Activated CD8-positive, alpha-beta memory T cell treated with anti-CD3 and anti-CD28 coated beads, Interleukin-2, amount 50 U/mL, for 4 hours (primary cell): Measurements from ENCODE around the gene PTPRF.
"Not testable (repeated sequence)": the region's sequence is repeated elsewhere in the genome, so short reads cannot be mapped to it uniquely, and the experiment has no call there.

Experiments
- DNase-seq: peaks from one replicate; pipeline ENCODE4 v3.0.0-alpha.2; 2020

PTPRF gene

GRCh38 chr1:43613075-43613942, 82.6 kb downstream of the PTPRF start:
- no peak for DNase-seq

DNA sequence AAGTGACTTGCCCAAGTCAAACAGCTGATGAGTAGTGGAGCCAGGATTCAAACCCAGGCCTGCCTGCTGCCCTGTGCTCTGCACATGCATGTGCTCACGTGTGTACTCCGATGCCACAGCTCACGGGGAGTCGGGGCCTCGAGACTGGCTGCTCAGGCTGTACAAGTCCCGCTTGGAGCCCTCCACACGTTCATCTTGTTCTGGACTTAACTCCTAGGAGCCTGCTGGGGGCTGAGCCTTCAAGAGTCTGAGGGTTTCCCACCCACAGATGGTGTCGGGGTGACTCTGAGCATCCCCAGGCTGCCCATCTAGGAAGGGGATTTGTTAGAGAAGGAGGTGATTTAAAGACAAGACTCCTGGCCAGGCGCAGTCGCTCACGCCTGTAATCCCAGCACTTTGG, 83.5 kb downstream of the PTPRF start:
- DNase-seq = no peak

GRCh38 chr1:43614891-43615290, 84.2 kb downstream of the PTPRF start:
- DNase-seq = no peak

- no peak for DNase-seq
These were observed 85.7 kb downstream of the PTPRF start for GRCh38 chr1:43616383-43616782.

DNA sequence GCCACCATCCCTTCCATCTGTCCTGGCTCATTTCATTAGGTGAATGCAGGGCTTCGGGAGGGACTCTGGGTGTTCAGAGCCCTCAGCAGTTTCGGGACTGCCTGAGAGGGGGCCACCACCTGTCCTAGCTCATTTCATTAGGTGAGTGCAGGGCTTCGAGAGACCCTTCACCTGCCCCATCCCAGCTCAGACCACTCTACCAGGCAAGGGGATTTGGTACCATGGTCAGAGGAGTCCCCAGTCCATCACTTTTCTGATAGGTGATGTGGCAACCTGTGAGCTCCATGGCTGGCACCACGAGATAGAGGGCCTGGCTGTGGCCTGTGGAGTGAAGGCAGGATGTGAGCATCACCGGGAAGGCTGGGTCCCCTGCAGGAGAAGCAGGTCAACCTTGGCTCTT, 86.3 kb downstream of the PTPRF start:
- DNase-seq = no peak

DNA sequence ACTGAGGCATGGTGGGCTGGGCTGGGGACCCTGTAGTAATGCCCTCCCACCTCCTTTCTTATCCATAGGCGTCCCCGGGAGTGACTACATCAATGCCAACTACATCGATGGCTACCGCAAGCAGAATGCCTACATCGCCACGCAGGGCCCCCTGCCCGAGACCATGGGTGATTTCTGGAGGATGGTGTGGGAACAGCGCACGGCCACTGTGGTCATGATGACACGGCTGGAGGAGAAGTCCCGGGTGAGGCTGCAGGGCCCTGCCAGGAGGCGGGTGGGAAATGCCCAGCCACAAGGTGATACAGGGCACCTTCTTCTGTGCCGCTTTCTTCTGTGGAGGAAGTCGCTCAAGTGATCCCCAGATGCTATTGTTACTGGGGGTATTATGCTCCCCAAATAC, 87.0 kb downstream of the PTPRF start:
- DNase-seq = no peak

- no peak for DNase-seq
These were observed 88.0 kb downstream of the PTPRF start for GRCh38 chr1:43618521-43619313.

- DNase-seq = no peak
These were observed 88.7 kb downstream of the PTPRF start for GRCh38 chr1:43619314-43619790.

- DNase-seq = no peak
These were observed 89.6 kb downstream of the PTPRF start for GRCh38 chr1:43619996-43620920.

GRCh38 chr1:43620956-43621355, 90.3 kb downstream of the PTPRF start:
- DNase-seq = no peak

DNA sequence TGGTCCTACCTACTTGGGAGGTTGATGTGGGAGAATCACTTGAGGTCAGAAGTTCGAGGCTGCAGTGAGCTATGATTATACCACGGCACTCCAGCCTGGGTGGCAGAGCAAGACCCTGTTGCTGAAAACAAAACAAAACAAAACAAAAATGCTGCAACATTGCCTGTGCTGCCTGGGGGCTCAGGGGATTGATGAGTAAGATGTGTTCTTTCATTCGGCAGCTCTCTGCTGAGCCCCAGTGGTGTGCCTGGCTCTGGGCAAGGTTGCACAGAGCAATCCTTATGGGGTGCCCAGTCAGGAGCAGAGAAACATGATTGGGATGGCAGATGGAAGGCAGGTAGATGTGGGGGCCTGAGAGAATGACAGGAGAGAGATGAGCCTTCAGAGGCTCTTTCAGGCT, 90.7 kb downstream of the PTPRF start:
- DNase-seq = no peak

- no peak for DNase-seq
These were observed 91.2 kb downstream of the PTPRF start for GRCh38 chr1:43621861-43622260.

DNA sequence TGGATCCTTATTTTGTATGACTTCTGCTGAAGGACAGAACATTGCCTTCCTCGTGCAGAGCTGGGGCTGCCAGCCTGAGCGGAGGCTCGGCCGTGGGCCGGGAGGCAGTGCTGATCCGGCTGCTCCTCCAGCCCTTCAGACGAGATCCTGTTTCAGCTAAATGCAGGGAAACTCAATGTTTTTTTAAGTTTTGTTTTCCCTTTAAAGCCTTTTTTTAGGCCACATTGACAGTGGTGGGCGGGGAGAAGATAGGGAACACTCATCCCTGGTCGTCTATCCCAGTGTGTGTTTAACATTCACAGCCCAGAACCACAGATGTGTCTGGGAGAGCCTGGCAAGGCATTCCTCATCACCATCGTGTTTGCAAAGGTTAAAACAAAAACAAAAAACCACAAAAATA, 91.8 kb downstream of the PTPRF start:
- no peak for DNase-seq

GRCh38 chr1:43622901-43623780, 92.5 kb downstream of the PTPRF start:
- DNase-seq = no peak

DNA sequence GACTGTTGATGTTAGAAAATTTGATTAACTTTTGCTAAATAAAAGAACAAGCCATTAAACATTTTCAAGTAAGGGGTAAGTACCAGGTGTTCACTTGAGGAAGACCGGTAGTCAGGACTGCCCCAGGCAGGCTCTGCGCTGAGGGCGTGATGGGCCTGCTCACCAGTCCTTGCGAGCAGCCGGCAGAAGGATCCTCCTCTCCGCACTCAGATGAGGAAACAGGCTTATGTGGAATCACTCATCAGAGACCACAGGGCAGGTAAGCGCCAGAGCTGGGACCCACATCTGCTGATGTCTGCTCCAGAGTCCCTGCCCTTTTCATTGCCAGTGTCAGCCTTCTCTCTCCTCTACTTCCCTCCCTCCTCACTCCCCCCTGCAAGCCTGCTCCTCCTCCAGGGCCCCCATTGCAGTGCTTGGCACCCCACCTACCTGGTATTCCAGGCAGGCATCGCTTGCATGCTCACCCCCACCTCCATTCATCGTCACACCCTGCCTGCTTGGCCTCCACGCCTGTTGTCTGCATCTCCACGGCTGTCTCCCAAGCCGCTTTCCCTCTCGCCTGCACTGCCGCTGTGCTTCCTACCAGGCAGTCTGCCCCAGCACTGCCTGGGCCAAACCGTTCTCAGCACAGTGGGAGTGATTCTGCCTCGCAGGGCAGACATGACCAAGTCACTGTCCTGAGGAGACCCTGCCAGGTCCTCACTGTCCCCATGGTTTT, 94.5 kb downstream of the PTPRF start:
- no peak for DNase-seq

- DNase-seq = no peak
These were observed 101.5 kb downstream of the PTPRF start for GRCh38 chr1:43632135-43632670.

DNA sequence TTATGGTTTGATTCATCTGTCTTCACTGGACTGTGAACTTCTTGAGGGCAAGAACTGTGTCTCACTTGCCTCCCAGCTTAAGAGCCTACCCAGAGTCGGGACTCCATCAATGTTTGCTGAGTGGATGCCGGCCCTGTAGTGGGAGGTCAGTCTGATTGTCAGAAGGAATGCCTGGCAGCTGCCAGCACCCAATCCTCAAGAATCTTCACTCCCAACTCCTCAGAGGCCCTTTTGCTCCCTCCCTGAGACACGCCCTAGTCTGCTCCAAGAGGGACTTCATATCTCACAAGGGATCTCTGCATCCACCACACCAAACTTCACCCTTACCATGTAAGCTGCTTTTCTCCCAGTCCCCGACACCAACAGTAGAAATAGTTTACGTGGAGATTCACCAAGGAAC, 104.0 kb downstream of the PTPRF start:
- DNase-seq = no peak

DNA sequence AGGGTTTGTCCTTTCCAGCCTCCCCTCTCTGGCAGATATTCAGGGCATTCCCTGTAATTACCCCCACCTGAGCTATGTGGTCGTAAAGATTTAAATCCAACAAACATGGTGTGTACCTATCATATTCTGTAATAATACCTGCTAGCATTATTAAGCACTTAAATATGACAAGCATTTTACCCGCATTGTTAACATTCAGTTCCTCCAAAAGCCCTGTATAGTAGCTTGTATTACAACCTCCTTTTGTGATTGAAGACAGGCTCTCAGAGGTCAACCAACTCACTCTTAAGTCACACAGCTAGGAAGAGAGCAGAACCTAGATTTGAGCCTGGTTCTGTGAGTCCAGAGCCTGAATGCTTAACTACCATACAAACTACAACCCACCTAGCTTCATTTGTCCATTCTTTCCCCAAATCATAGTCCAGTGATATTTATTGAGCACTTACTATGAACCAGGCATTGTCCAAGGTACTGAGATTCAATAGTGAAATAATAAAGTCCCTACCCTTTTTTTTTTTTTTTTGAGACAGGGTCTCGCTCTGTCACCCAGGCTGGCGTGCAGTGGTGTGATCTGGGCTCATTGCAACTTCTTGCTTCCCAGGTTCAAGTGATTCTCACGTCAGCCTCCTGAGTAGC, 105.4 kb downstream of the PTPRF start:
- no peak for DNase-seq

GRCh38 chr1:43637267-43637666, 106.6 kb downstream of the PTPRF start:
- DNase-seq = no peak

- not testable (repeated sequence) for DNase-seq
These were observed 107.7 kb downstream of the PTPRF start for GRCh38 chr1:43638381-43638780.
